ENCODE results near the gene FNIP1. TPM values are rescaled to one million over a fixed set of nuclear protein-coding genes. Genes with fewer than 3 reads are reported as not detected.

FNIP1 gene
- total RNA-seq, 1 donor from 2014 or later, result 27.1 TPM

- Histone ChIP-seq H3K36me3 (ENCODE audit: control insufficient read depth in 3 of 3, insufficient read depth in 3 of 3, low read length in 3 of 3) (no peaks in the 10 kb centered on the region), H3K27me3 (ENCODE audit: control insufficient read depth in 3 of 3, insufficient read depth in 3 of 3, low read length in 3 of 3) (no peaks in the 10 kb centered on the region), H3K4me1 (ENCODE audit: control insufficient read depth in 3 of 3, insufficient read depth in 3 of 3, low read length in 3 of 3) (peaks cover 27 to 32% (median 29%) of the 10 kb centered on the region in 3 donors), H3K4me3 (ENCODE audit: low read length in 3 of 3) (no peak overlapping the region), H3K9me3 (ENCODE audit: control insufficient read depth in 3 of 3, low read length in 3 of 3) (no peaks in the 10 kb centered on the region), H3K27ac (ENCODE audit: low read depth, low read length) (no peak overlapping the region), H3K9ac (ENCODE audit: low read depth in 1 of 3, low read length in 3 of 3) (no peak overlapping the region)
Observed at GRCh38 chr5:131771692-131772091, 25.1 kb downstream of the FNIP1 start.

GRCh38 chr5:131769961-131770360 is 26.9 kb downstream of the FNIP1 start:
- Histone ChIP-seq H3K36me3 (ENCODE audit: control insufficient read depth in 3 of 3, insufficient read depth in 3 of 3, low read length in 3 of 3) (peaks cover 0 to 2% (median 0%) of the 10 kb centered on the region in 3 donors), H3K9ac (ENCODE audit: low read depth in 1 of 3, low read length in 3 of 3) (no peak overlapping the region), H3K27me3 (ENCODE audit: control insufficient read depth in 3 of 3, insufficient read depth in 3 of 3, low read length in 3 of 3) (no peaks in the 10 kb centered on the region), H3K9me3 (ENCODE audit: control insufficient read depth in 3 of 3, low read length in 3 of 3) (no peaks in the 10 kb centered on the region), H3K27ac (ENCODE audit: low read depth, low read length) (no peak overlapping the region), H3K4me1 (ENCODE audit: control insufficient read depth in 3 of 3, insufficient read depth in 3 of 3, low read length in 3 of 3) (peaks cover 17 to 27% (median 25%) of the 10 kb centered on the region in 3 donors), H3K4me3 (ENCODE audit: low read length in 3 of 3) (no peak overlapping the region)

- Histone ChIP-seq H3K4me1 (ENCODE audit: control insufficient read depth in 3 of 3, insufficient read depth in 3 of 3, low read length in 3 of 3) (peaks cover 17 to 27% (median 25%) of the 10 kb centered on the region in 3 donors), H3K27ac (ENCODE audit: low read depth, low read length) (no peak overlapping the region)
Observed at GRCh38 chr5:131769336-131769735, 27.5 kb downstream of the FNIP1 start.

GRCh38 chr5:131767891-131768290 is 28.9 kb downstream of the FNIP1 start:
- H3K9me3 ChIP-seq (ENCODE audit: control insufficient read depth in 3 of 3, low read length in 3 of 3), result peaks cover 0 to 4% (median 0%) of the 10 kb centered on the region in 3 donors
- peaks cover 0 to 5% (median 0%) of the 10 kb centered on the region in 3 donors for H3K36me3 ChIP-seq (ENCODE audit: control insufficient read depth in 3 of 3, insufficient read depth in 3 of 3, low read length in 3 of 3)
- H3K9ac ChIP-seq (ENCODE audit: low read depth in 1 of 3, low read length in 3 of 3), result no peak overlapping the region
- no peak overlapping the region for H3K4me3 ChIP-seq (ENCODE audit: low read length in 3 of 3)
- H3K27me3 ChIP-seq (ENCODE audit: control insufficient read depth in 3 of 3, insufficient read depth in 3 of 3, low read length in 3 of 3), result no peaks in the 10 kb centered on the region
- peaks cover 9 to 18% (median 18%) of the 10 kb centered on the region in 3 donors for H3K4me1 ChIP-seq (ENCODE audit: control insufficient read depth in 3 of 3, insufficient read depth in 3 of 3, low read length in 3 of 3)
- no peak overlapping the region for H3K27ac ChIP-seq (ENCODE audit: low read depth, low read length)

More at GRCh38 chr5:131769336-131769735, 27.5 kb downstream of the FNIP1 start:
- H3K9ac ChIP-seq (ENCODE audit: low read depth in 1 of 3, low read length in 3 of 3), result no peak overlapping the region
- no peaks in the 10 kb centered on the region for H3K9me3 ChIP-seq (ENCODE audit: control insufficient read depth in 3 of 3, low read length in 3 of 3)
- H3K27me3 ChIP-seq (ENCODE audit: control insufficient read depth in 3 of 3, insufficient read depth in 3 of 3, low read length in 3 of 3), result no peaks in the 10 kb centered on the region
- H3K4me3 ChIP-seq (ENCODE audit: low read length in 3 of 3), result no peak overlapping the region
- peaks cover 0 to 5% (median 0%) of the 10 kb centered on the region in 3 donors for H3K36me3 ChIP-seq (ENCODE audit: control insufficient read depth in 3 of 3, insufficient read depth in 3 of 3, low read length in 3 of 3)

- peaks cover 0 to 5% (median 0%) of the 10 kb centered on the region in 3 donors for H3K36me3 ChIP-seq (ENCODE audit: control insufficient read depth in 3 of 3, insufficient read depth in 3 of 3, low read length in 3 of 3)
- peaks cover 0 to 4% (median 0%) of the 10 kb centered on the region in 3 donors for H3K9me3 ChIP-seq (ENCODE audit: control insufficient read depth in 3 of 3, low read length in 3 of 3)
- no peak overlapping the region for H3K27ac ChIP-seq (ENCODE audit: low read depth, low read length)
- H3K4me3 ChIP-seq (ENCODE audit: low read length in 3 of 3), result no peak overlapping the region
- no peak overlapping the region for H3K9ac ChIP-seq (ENCODE audit: low read depth in 1 of 3, low read length in 3 of 3)
- no peaks in the 10 kb centered on the region for H3K27me3 ChIP-seq (ENCODE audit: control insufficient read depth in 3 of 3, insufficient read depth in 3 of 3, low read length in 3 of 3)
- H3K4me1 ChIP-seq (ENCODE audit: control insufficient read depth in 3 of 3, insufficient read depth in 3 of 3, low read length in 3 of 3), result peaks cover 3 to 10% (median 10%) of the 10 kb centered on the region in 3 donors
Observed at GRCh38 chr5:131766689-131767088, 30.1 kb downstream of the FNIP1 start.

GRCh38 chr5:131765261-131765660 is 31.6 kb downstream of the FNIP1 start:
- peaks cover 0 to 5% (median 0%) of the 10 kb centered on the region in 3 donors for H3K36me3 ChIP-seq (ENCODE audit: control insufficient read depth in 3 of 3, insufficient read depth in 3 of 3, low read length in 3 of 3)
- H3K4me3 ChIP-seq (ENCODE audit: low read length in 3 of 3), result no peak overlapping the region
- H3K27ac ChIP-seq (ENCODE audit: low read depth, low read length), result no peak overlapping the region
- H3K27me3 ChIP-seq (ENCODE audit: control insufficient read depth in 3 of 3, insufficient read depth in 3 of 3, low read length in 3 of 3), result no peaks in the 10 kb centered on the region
- peaks cover 0 to 9% (median 6%) of the 10 kb centered on the region in 3 donors for H3K4me1 ChIP-seq (ENCODE audit: control insufficient read depth in 3 of 3, insufficient read depth in 3 of 3, low read length in 3 of 3)
- H3K9ac ChIP-seq (ENCODE audit: low read depth in 1 of 3, low read length in 3 of 3), result no peak overlapping the region
- peaks cover 0 to 4% (median 0%) of the 10 kb centered on the region in 3 donors for H3K9me3 ChIP-seq (ENCODE audit: control insufficient read depth in 3 of 3, low read length in 3 of 3)

- peaks cover 0 to 5% (median 0%) of the 10 kb centered on the region in 3 donors for H3K36me3 ChIP-seq (ENCODE audit: control insufficient read depth in 3 of 3, insufficient read depth in 3 of 3, low read length in 3 of 3)
- peaks cover 3 to 7% (median 6%) of the 10 kb centered on the region in 3 donors for H3K4me1 ChIP-seq (ENCODE audit: control insufficient read depth in 3 of 3, insufficient read depth in 3 of 3, low read length in 3 of 3)
- no peak overlapping the region for H3K4me3 ChIP-seq (ENCODE audit: low read length in 3 of 3)
- H3K27ac ChIP-seq (ENCODE audit: low read depth, low read length), result no peak overlapping the region
- peaks cover 0 to 4% (median 0%) of the 10 kb centered on the region in 3 donors for H3K9me3 ChIP-seq (ENCODE audit: control insufficient read depth in 3 of 3, low read length in 3 of 3)
- no peak overlapping the region for H3K9ac ChIP-seq (ENCODE audit: low read depth in 1 of 3, low read length in 3 of 3)
- H3K27me3 ChIP-seq (ENCODE audit: control insufficient read depth in 3 of 3, insufficient read depth in 3 of 3, low read length in 3 of 3), result no peaks in the 10 kb centered on the region
Observed at GRCh38 chr5:131763968-131764367, 32.8 kb downstream of the FNIP1 start.

GRCh38 chr5:131760793-131761192 is 36.0 kb downstream of the FNIP1 start:
- H3K9me3 ChIP-seq (ENCODE audit: control insufficient read depth in 3 of 3, low read length in 3 of 3), result peaks cover 0 to 4% (median 0%) of the 10 kb centered on the region in 3 donors
- H3K27me3 ChIP-seq (ENCODE audit: control insufficient read depth in 3 of 3, insufficient read depth in 3 of 3, low read length in 3 of 3), result no peaks in the 10 kb centered on the region
- H3K36me3 ChIP-seq (ENCODE audit: control insufficient read depth in 3 of 3, insufficient read depth in 3 of 3, low read length in 3 of 3), result peaks cover 0 to 5% (median 0%) of the 10 kb centered on the region in 3 donors
- H3K4me1 ChIP-seq (ENCODE audit: control insufficient read depth in 3 of 3, insufficient read depth in 3 of 3, low read length in 3 of 3), result peaks cover 20 to 23% (median 22%) of the 10 kb centered on the region in 3 donors
- no peak overlapping the region for H3K4me3 ChIP-seq (ENCODE audit: low read length in 3 of 3)
- H3K27ac ChIP-seq (ENCODE audit: low read depth, low read length), result no peak overlapping the region
- H3K9ac ChIP-seq (ENCODE audit: low read depth in 1 of 3, low read length in 3 of 3), result no peak overlapping the region

- Histone ChIP-seq H3K36me3 (ENCODE audit: control insufficient read depth in 3 of 3, insufficient read depth in 3 of 3, low read length in 3 of 3) (peaks cover 0 to 2% (median 0%) of the 10 kb centered on the region in 3 donors), H3K9me3 (ENCODE audit: control insufficient read depth in 3 of 3, low read length in 3 of 3) (peaks cover 0 to 4% (median 0%) of the 10 kb centered on the region in 3 donors), H3K4me1 (ENCODE audit: control insufficient read depth in 3 of 3, insufficient read depth in 3 of 3, low read length in 3 of 3) (peaks cover 22 to 23% (median 22%) of the 10 kb centered on the region in 3 donors), H3K4me3 (ENCODE audit: low read length in 3 of 3) (no peak overlapping the region), H3K27me3 (ENCODE audit: control insufficient read depth in 3 of 3, insufficient read depth in 3 of 3, low read length in 3 of 3) (no peaks in the 10 kb centered on the region), H3K27ac (ENCODE audit: low read depth, low read length) (peak overlapping the region; percentile 90), H3K9ac (ENCODE audit: low read depth in 1 of 3, low read length in 3 of 3) (no peak overlapping the region)
Observed at GRCh38 chr5:131759704-131760103, 37.1 kb downstream of the FNIP1 start.

- H3K9ac ChIP-seq (ENCODE audit: low read depth in 1 of 3, low read length in 3 of 3), result peak overlapping the region in 2 of 3 donors; percentile 20 to 63
- peak overlapping the region; percentile 90 for H3K27ac ChIP-seq (ENCODE audit: low read depth, low read length)
- H3K4me3 ChIP-seq (ENCODE audit: low read length in 3 of 3), result peak overlapping the region; percentile 22 to 45 (median 37)
- peaks cover 24 to 31% (median 25%) of the 10 kb centered on the region in 3 donors for H3K4me1 ChIP-seq (ENCODE audit: control insufficient read depth in 3 of 3, insufficient read depth in 3 of 3, low read length in 3 of 3)
- H3K36me3 ChIP-seq (ENCODE audit: control insufficient read depth in 3 of 3, insufficient read depth in 3 of 3, low read length in 3 of 3), result no peaks in the 10 kb centered on the region
- H3K9me3 ChIP-seq (ENCODE audit: control insufficient read depth in 3 of 3, low read length in 3 of 3), result no peaks in the 10 kb centered on the region
- H3K27me3 ChIP-seq (ENCODE audit: control insufficient read depth in 3 of 3, insufficient read depth in 3 of 3, low read length in 3 of 3), result no peaks in the 10 kb centered on the region
Observed at GRCh38 chr5:131758520-131758900, 38.3 kb downstream of the FNIP1 start.

Data from skeletal muscle tissue (tissue), 4 donors.